GM18907 (cell line): ENCODE results near the gene CDH6.

Source experiments
- ATAC-seq: cut with Tn5 transposase; IDR thresholded peaks from one replicate; pipeline ENCODE4 v1.9.1; 2021; ENCODE audit warnings: mild to moderate bottlenecking, moderate library complexity; ENCODE audit not compliant: unreplicated experiment

The CDH6 gene

GRCh38 chr5:31196309-31196708 lies 2.8 kb downstream of the CDH6 start:
- ATAC-seq = no peak

DNA sequence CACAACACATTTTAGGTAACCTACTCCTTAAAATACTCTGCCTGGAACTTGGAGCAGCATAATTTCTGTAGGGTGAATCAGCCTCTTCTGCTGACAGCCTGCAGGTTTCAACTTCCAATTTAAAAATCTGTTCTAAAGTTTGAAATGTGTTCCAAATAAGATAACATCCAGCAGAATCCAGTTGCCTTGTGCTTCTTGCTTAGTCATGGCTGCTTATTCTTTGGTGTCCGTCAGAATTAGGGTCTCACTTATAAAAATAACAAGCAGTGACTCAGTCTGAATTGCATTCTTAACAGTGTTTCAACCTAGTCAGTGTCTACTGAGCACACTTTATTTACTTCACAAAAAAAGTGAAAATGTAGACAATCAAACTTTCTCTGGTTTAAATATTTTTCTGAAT lies 3.7 kb downstream of the CDH6 start:
- ATAC-seq = no peak

DNA sequence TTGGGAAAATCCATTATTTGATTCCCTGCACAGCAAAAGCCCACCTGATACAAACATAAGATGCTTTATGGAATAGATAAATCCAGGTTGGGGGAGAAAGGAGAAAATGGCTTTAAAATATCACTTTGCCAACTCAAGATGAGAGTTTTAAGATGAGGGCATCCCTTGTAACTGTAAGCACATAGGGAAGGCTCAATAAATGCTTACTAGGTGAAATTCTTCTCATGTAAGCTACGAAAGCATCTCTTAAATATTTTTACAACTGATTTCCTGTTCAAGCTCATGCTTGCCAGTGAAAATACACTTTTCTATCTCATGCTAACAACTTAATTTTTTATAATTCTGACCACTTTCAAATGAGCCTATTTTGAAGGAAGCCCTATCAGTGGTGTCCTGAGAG lies 11.5 kb downstream of the CDH6 start:
- ATAC-seq = no peak

- ATAC-seq = no peak
Measured at GRCh38 chr5:31208043-31208442, 14.6 kb downstream of the CDH6 start.

- no peak for ATAC-seq
Measured at GRCh38 chr5:31209334-31209733, 15.8 kb downstream of the CDH6 start.

GRCh38 chr5:31211098-31211497 lies 17.6 kb downstream of the CDH6 start:
- ATAC-seq = no peak

DNA sequence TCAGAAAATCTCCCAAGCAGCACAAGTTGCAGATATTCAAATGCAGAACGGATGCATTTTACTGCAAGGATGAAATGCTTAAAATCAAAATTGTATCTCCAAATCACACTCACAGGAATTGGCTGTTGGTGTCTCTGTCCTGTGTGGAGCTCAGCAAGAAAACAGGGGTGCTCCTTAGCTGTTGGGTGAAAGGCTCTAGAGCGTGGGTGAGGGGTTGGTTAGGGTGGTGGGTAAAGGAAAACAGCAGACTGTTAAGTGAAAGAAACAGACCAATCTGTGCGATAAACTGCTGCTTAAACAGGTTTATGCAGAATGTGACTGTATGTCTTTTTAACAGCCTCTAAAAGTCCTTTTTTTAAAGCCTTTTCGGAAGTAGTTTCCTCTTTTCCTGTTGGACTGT lies 19.8 kb downstream of the CDH6 start:
- ATAC-seq = no peak

DNA sequence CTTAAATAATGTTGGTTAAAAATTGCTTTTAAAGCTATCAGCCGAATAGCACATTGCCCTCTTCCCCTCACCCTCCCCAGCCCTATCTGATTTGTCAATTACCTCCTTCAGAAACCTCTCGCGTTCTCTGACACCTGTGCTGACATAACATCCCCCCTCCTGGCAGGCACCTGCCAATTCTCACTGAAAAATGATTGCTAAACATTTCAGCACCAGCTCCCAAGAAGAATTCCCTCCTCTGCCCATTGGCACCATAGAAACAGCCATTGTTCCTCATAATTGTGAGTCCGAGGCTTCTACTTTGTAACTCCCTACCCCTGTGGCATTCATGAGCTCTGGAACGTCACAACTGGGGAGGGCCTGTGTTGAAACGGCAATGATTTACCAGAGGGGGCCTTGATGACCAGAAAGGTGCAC lies 20.2 kb downstream of the CDH6 start:
- ATAC-seq = no peak

DNA sequence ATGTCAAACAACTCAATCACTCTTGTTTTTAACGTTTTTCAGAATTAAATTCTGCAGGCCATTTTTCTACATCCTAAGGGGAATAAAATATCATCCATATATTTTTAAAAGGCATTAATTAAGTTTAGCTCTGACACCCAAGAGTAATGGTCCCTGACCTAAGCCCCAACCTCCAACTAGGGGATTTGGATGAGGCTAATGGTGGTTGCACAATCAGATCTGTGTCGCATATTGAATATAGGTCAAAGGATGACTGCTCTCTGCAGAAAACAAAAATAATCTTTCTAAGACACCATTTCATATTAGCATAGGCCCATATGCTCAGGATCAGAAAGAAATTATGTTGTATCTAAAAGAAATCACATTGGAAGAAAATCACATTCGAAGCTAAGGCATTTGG lies 20.7 kb downstream of the CDH6 start:
- ATAC-seq = no peak

GRCh38 chr5:31215236-31215635 lies 21.8 kb downstream of the CDH6 start:
- no peak for ATAC-seq

GRCh38 chr5:31217446-31217845 lies 24.0 kb downstream of the CDH6 start:
- ATAC-seq = no peak

DNA sequence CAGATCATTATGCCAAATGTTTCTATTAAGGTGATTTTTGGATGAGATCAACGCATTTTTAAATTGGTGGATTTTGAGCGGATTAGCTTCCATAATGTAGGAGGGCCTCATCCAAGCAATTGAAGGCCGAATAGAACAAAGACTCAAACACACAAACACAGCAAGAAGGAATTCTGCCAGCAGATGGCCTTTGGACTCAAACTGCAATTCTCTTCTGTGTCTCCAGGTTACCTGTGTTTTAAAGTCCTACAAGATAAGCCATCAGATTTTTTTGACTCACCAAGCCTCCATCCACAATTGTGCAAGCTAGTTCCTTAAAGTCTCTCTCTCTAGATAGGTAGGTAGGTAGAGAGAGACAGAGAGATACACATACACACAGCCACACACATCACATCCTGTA lies 25.5 kb downstream of the CDH6 start:
- no peak for ATAC-seq

GRCh38 chr5:31221001-31221400 lies 27.5 kb downstream of the CDH6 start:
- no peak for ATAC-seq

GRCh38 chr5:31225118-31225517 lies 31.6 kb downstream of the CDH6 start:
- ATAC-seq = no peak

- no peak for ATAC-seq
Measured at GRCh38 chr5:31225613-31226012, 32.1 kb downstream of the CDH6 start.

- ATAC-seq = no peak
Measured at GRCh38 chr5:31226651-31227050, 33.2 kb downstream of the CDH6 start.

- ATAC-seq = no peak
Measured at GRCh38 chr5:31229266-31229665, 35.8 kb downstream of the CDH6 start.

DNA sequence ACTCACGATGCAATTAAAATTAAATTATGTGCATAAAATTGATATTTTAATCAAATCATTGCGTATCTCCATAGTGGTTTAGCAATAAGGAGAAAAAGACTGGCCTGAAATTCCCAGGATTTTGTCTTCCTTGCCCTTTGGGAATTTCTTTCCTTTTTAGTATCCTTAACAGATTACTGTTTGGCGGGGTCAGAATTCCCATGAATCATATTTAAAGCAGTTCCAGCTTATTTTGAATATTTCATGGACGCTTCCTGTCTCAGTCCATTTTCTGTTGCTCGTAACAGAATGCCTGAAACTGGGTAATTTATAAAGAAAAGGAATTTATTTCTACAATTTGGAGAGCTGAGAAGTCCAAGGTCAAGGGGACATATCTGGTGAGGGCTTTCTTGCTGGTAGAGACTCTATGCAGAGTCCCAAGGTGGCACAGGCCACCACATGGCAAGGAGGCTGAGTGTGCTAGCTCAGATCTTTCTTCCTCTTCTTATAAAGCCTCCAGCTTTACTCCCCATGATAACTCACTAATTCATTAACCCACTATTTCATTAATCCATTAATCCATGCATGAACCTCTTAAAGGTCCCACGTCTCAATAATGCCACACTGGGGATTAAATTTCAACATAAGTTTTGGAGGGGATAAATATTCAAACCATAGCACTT lies 37.8 kb downstream of the CDH6 start:
- no peak for ATAC-seq

DNA sequence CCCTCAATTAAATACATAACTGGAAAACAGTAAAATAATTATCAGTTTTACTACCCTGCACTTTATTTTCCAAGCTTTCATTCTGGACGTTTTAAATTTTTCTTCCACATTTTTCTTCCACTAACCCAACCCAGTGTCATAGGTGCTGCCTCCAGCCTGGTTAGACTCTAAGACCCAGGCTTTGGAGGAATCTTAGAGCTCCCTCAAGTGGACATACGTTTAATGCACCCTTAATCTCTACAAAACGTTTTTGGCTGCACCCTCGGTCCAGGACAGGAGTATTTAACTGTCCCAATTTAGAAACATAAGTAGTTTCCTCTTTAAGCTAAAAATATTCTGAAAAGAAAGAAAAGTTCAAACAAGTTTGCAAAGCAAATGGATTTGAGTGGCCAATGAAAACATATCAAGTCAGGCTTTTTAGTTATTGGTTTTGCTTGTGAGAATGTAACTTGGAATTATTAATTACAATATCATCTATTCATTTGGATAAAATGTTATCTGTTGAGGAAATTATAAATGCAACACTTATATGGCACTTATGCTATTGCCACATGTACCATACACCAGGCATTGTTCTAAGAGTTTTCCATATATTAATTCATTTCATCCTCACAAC lies 38.9 kb downstream of the CDH6 start:
- peak; percentile 89 for ATAC-seq

GRCh38 chr5:31235381-31235780 lies 41.9 kb downstream of the CDH6 start:
- no peak for ATAC-seq

- ATAC-seq = no peak
Measured at GRCh38 chr5:31236339-31236738, 42.9 kb downstream of the CDH6 start.

- ATAC-seq = no peak
Measured at GRCh38 chr5:31237174-31237573, 43.7 kb downstream of the CDH6 start.

- no peak for ATAC-seq
Measured at GRCh38 chr5:31238497-31238896, 45.0 kb downstream of the CDH6 start.
